ENCODE measurements around the gene NET1.

DNA sequence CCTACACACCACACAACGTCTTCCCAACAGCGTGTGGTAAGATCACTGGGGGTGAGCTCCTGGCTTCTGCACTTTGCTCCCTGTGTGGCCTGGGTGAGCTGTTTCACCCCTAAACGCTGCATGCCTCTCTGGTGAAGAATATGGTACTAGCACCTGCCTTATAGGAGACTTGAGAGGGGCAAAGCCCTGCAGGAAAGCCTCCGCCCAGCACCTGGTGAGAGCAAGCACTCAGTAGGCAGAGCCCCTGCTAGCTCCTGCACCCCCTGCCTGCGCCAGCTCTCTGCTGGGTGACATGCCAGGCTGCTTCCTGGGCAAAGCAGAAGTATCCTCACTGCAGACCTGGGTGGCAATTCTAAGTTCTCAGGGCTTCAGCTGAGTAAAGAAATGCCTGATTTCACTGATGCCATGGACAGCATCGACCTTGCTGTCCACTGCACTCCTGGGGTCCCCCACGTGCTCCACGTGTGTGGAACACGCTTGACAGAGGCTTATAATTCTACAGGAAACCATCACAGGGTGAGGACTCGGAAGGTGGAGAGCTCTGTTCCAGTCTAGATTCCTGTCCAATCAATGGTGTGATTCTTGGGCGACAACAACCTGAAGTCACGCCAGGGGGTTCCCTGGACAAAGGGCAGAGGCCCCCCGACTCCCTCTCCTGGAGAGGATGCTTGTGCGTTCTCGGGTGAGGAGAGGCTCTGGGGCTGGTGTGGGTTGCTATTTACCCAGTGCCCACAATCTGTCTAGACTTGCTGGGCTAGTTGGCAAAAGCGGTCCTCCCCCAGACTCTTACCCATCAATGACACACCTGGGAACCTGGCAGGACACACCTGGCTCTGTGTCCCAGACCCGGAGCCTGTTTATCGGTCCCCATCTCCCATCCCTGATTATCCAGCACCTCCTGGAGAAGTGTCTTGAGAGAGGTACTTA lies 92.1 kb downstream of the NET1 start:
- TF ChIP-seq, protein P1, sequence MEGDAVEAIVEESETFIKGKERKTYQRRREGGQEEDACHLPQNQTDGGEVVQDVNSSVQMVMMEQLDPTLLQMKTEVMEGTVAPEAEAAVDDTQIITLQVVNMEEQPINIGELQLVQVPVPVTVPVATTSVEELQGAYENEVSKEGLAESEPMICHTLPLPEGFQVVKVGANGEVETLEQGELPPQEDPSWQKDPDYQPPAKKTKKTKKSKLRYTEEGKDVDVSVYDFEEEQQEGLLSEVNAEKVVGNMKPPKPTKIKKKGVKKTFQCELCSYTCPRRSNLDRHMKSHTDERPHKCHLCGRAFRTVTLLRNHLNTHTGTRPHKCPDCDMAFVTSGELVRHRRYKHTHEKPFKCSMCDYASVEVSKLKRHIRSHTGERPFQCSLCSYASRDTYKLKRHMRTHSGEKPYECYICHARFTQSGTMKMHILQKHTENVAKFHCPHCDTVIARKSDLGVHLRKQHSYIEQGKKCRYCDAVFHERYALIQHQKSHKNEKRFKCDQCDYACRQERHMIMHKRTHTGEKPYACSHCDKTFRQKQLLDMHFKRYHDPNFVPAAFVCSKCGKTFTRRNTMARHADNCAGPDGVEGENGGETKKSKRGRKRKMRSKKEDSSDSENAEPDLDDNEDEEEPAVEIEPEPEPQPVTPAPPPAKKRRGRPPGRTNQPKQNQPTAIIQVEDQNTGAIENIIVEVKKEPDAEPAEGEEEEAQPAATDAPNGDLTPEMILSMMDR (IDR thresholded peaks at IDR 0.05) = no peak
- TF ChIP-seq POLR2A (IDR thresholded peaks at IDR 0.05) = no peak

Data from thyroid gland (tissue), 4 donors.